SK-N-SH (cell line): Measurements from ENCODE around the gene ADAM11. TPM values are rescaled to one million over a fixed set of nuclear protein-coding genes. Genes with fewer than 3 reads are reported as not detected.

Experiments
- CTCF ChIA-PET: fragments of 300-600, 350-600 bp; formaldehyde crosslinking; extraction: SDS; loops from one replicate; lab custom pipeline; 2021; lab: Yijun Ruan, JAX
- POLR2A ChIA-PET: fragments of 350-600 bp; sonication (Branson Sonifier 250); formaldehyde crosslinking; extraction: SDS; loops from one replicate; lab custom pipeline; 2020; ENCODE audit warnings: antibody characterized with exemption, inconsistent platforms; lab: Yijun Ruan, JAX
- DNase-seq: peaks from one replicate; pipeline ENCODE4 v3.0.0; 2012
- H2AFZ ChIP-seq: fragments of 200-600 bp; sonication (generic); 2 replicates; pipeline ENCODE4 v1.8.1; 2016; ENCODE audit warnings: antibody characterized with exemption, mild to moderate bottlenecking, low read depth
- H3F3A ChIP-seq: fragments of 200-600 bp; sonication (generic); replicated peaks from 2 replicates; pipeline ENCODE3; 2016; ENCODE audit warnings: antibody characterized with exemption, mild to moderate bottlenecking; ENCODE audit not compliant: insufficient read depth
- H3K27ac ChIP-seq, 2 experiments: fragments of 200-500 bp in 1 of 2; fragments of 200-600 bp in 1 of 2; sonication (Bioruptor generic) in 1 of 2; sonication (generic), shearing (Covaris generic) in 1 of 2; 2 replicates each; pipeline versions ENCODE4 v1.5.1 to v1.6.1; 2014 to 2016; ENCODE audit warnings: low read depth in 2 of 2, inconsistent platforms in 1 of 2, low read length in 1 of 2, mild to moderate bottlenecking in 1 of 2, mixed read lengths in 1 of 2
- H3K27me3 ChIP-seq: fragments of 200-600 bp; sonication (generic), shearing (Covaris generic); 2 replicates; pipeline ENCODE4 v1.6.1; 2016; ENCODE audit warnings: mixed run types; ENCODE audit not compliant: insufficient read depth
- H3K36me3 ChIP-seq, 2 experiments: fragments of 200-500 bp in 1 of 2; fragments of 200-600 bp in 1 of 2; sonication (Bioruptor generic) in 1 of 2; sonication (generic) in 1 of 2; replicated peaks in 1 of 2; 2 replicates each; pipeline versions ENCODE3 to v1.5.1; 2014 to 2016; ENCODE audit warnings: low read length in 1 of 2, mild to moderate bottlenecking in 1 of 2; ENCODE audit not compliant: insufficient read depth in 2 of 2, control insufficient read depth in 1 of 2
- H3K4me1 ChIP-seq, 2 experiments: fragments of 200-500 bp in 1 of 2; fragments of 200-600 bp in 1 of 2; sonication (Bioruptor generic) in 1 of 2; sonication (generic), shearing (Covaris generic) in 1 of 2; 2 replicates each; pipeline versions ENCODE4 v1.5.1 to v1.6.1; 2014 to 2016; ENCODE audit warnings: low read depth in 1 of 2, low read length in 1 of 2, mixed run types in 1 of 2; ENCODE audit not compliant: insufficient read depth in 2 of 2, control insufficient read depth in 1 of 2
- H3K4me2 ChIP-seq: fragments of 200-600 bp; sonication (generic), shearing (Covaris generic); 2 replicates; pipeline ENCODE4 v1.6.1; 2017; ENCODE audit warnings: mixed run types
- H3K4me3 ChIP-seq, 2 experiments: fragments of 200-500 bp in 1 of 2; fragments of 200-600 bp in 1 of 2; sonication (Bioruptor generic) in 1 of 2; sonication (generic), shearing (Covaris generic) in 1 of 2; 2 replicates each; pipeline versions ENCODE4 v1.5.1 to v1.8.1; 2014 to 2016; ENCODE audit warnings: low read depth in 2 of 2, inconsistent platforms in 1 of 2, low read length in 1 of 2, mild to moderate bottlenecking in 1 of 2, mixed read lengths in 1 of 2, moderate library complexity in 1 of 2
- H3K79me2 ChIP-seq: fragments of 200-600 bp; sonication (generic); 2 replicates; pipeline ENCODE4 v1.8.1; 2017; ENCODE audit warnings: mild to moderate bottlenecking; ENCODE audit not compliant: insufficient read depth
- H3K9ac ChIP-seq: fragments of 200-600 bp; sonication (generic); 2 replicates; pipeline ENCODE4 v1.6.1; 2017; ENCODE audit warnings: mixed run types
- H3K9me2 ChIP-seq: fragments of 200-600 bp; sonication (generic); 2 replicates; pipeline ENCODE4 v1.6.1; 2017; ENCODE audit warnings: mixed run types
- H3K9me3 ChIP-seq: fragments of 200-600 bp; sonication (generic); 2 replicates; pipeline ENCODE4 v1.6.1; 2017; ENCODE audit warnings: mixed run types, mild to moderate bottlenecking, moderate library complexity
- H4K20me1 ChIP-seq: fragments of 200-600 bp; sonication (generic); 2 replicates; pipeline ENCODE4 v1.6.1; 2017; ENCODE audit warnings: mild to moderate bottlenecking, mixed run types; ENCODE audit not compliant: insufficient read depth
- CHD2 ChIP-seq: fragments of 150-350 bp; IDR thresholded peaks from 2 replicates; pipeline ENCODE4 v1.6.1; 2018; ENCODE audit warnings: low read length; ENCODE audit not compliant: partially characterized antibody
- ELF1 ChIP-seq: IDR thresholded peaks from 2 replicates; pipeline ENCODE4 v1.4.0; 2012
- EP300 ChIP-seq, 2 experiments: IDR thresholded peaks; 2 replicates each; pipeline versions ENCODE4 v1.4.0 to v1.6.1; 2012; ENCODE audit warnings: borderline replicate concordance in 1 of 2, low read depth in 1 of 2, low read length in 1 of 2
- EZH2phosphoT487 ChIP-seq: fragments of 200-600 bp; sonication (generic); IDR thresholded peaks from 2 replicates; pipeline ENCODE4 v1.6.1; 2017; ENCODE audit warnings: low read depth, mixed run types, mild to moderate bottlenecking, antibody characterized with exemption, moderate library complexity, borderline replicate concordance
- FOSL2 ChIP-seq: IDR thresholded peaks from 2 replicates; pipeline ENCODE4 v1.4.0; 2012; ENCODE audit warnings: low read depth, mild to moderate bottlenecking, moderate library complexity, borderline replicate concordance
- FOXJ3 ChIP-seq: sonication (generic); formaldehyde crosslinking; IDR thresholded peaks from 2 replicates; pipeline ENCODE4 v1.5.1; 2020; ENCODE audit warnings: mild to moderate bottlenecking, missing genetic modification reagents
- GABPA ChIP-seq: IDR thresholded peaks from 2 replicates; pipeline ENCODE4 v1.4.0; 2012; ENCODE audit warnings: low read depth, mild to moderate bottlenecking
- GATA2 ChIP-seq: sonication (generic); formaldehyde crosslinking; IDR thresholded peaks from 2 replicates; pipeline ENCODE4 v1.5.0; 2020; ENCODE audit warnings: mild to moderate bottlenecking, missing genetic modification reagents
- MXI1 ChIP-seq: IDR thresholded peaks from 2 replicates; pipeline ENCODE4 v1.6.1; 2012; ENCODE audit warnings: mild to moderate bottlenecking, low read depth, low read length, improper control_type of control experiment
- POLR2AphosphoS5 ChIP-seq: IDR thresholded peaks from 2 replicates; pipeline ENCODE4 v1.6.1; 2012; ENCODE audit warnings: low read depth, low read length
- RCOR1 ChIP-seq: fragments of 150-350 bp; IDR thresholded peaks from 2 replicates; pipeline ENCODE4 v1.6.1; 2017; ENCODE audit warnings: antibody characterized with exemption, low read length
- RFX5 ChIP-seq: IDR thresholded peaks from 2 replicates; pipeline ENCODE4 v1.6.1; 2012; ENCODE audit warnings: mild to moderate bottlenecking, improper control_type of control experiment, low read length
- RXRA ChIP-seq: IDR thresholded peaks from 2 replicates; pipeline ENCODE4 v1.4.0; 2012; ENCODE audit warnings: low read depth, mild to moderate bottlenecking, borderline replicate concordance
- SIN3A ChIP-seq: IDR thresholded peaks from 2 replicates; pipeline ENCODE4 v1.6.1; 2012; ENCODE audit warnings: low read depth, mild to moderate bottlenecking, low read length, moderate library complexity, borderline replicate concordance
- SMC3 ChIP-seq: IDR thresholded peaks from 2 replicates; pipeline ENCODE4 v1.6.1; 2012; ENCODE audit warnings: low read depth, low read length, improper control_type of control experiment
- TCF12 ChIP-seq: IDR thresholded peaks from 2 replicates; pipeline ENCODE4 v1.4.0; 2012
- YY1 ChIP-seq: IDR thresholded peaks from 2 replicates; pipeline ENCODE4 v1.4.0; 2012; ENCODE audit warnings: low read depth, mild to moderate bottlenecking
- WGBS: methylation state at CpG from one replicate; pipeline ENCODE4 v1.1.6; 2017; ENCODE audit warnings: low lambda C conversion rate; 5-methylcytosine and 5-hydroxymethylcytosine counted together
- polyA plus RNA-seq, 3 experiments: library from polyadenylated mRNA; depleted of rRNA; stranded (reverse); fragments of >200 nt; gene quantifications; 2 replicates each; pipeline ENCODE4 v1.2.3, GENCODE V29; 2012
- TF ChIP-seq, protein P1 (sequence below): fragments of 150-350 bp; IDR thresholded peaks from 2 replicates; pipeline ENCODE4 v1.6.1; 2016; ENCODE audit warnings: mild to moderate bottlenecking, low read depth, low read length
- TF ChIP-seq, protein P2 (sequence below): IDR thresholded peaks from 2 replicates; pipeline ENCODE4 v1.4.0; 2012; ENCODE audit warnings: low read depth, borderline replicate concordance

ADAM11 gene
- polyA plus RNA-seq, 1 of the 3 experiments (the other 2 are of a cell fraction): 2.5 TPM

DNA sequence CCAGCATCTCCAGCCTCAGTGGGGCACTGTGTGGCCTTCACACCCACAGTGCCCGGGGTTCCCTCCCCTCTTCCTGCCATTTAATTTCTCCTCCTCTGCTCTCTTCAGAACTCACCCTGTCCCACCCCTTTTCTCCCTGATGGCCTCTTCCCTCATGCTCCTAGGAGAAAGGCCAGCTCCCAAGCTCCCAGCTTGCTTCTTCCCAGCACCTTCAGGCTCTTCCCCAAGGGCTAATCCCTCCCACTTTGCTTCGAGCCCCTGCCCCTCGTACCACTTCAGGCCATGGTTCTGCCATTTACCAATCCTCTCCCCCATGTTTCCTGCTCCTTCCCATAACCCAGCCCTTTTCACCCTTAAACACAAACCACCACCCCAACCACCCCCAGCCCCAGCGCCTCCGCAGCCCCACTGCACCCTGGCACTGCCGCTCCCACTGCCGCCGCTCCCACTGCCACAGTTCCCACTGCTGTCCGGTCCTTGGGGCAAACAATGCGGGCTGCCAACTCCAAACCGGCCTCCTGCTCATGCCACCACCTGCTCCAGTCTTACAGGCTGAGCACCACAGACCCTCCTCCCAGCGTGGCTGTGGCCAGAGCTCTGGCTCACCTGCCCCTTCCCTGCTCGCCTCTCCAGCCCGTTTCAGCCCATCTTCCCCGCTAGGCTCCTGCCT is 28.6 kb downstream of the ADAM11 start:
- CTCF ChIA-PET: interaction anchor here (0.9 to 17.7 kb wide), 6 partner anchors 9 to 115 kb away, joined by 3 to 420 read pairs (median 3); no protein-coding TSS in a partner anchor
- Histone ChIP-seq H3F3A (no peaks in the 10 kb centered on the region), H4K20me1 (no peaks in the 10 kb centered on the region), H3K4me1 (peaks cover 0 to 11% of the 10 kb centered on the region in 2 experiments; a peak in 1 of 4 replicates), H3K27ac (no peak overlapping the region), H3K4me2 (no peak overlapping the region), H2AFZ (no peak overlapping the region), H3K36me3 (no peaks in the 10 kb centered on the region), H3K79me2 (no peaks in the 10 kb centered on the region), H3K27me3 (no peaks in the 10 kb centered on the region), H3K9ac (no peak overlapping the region), H3K9me3 (no peaks in the 10 kb centered on the region), H3K9me2 (no peaks in the 10 kb centered on the region), H3K4me3 (no peak overlapping the region)
- TF ChIP-seq SMC3 (no peak), RCOR1 (no peak), FOSL2 (no peak), ELF1 (no peak), FOXJ3 (CRISPR knock-in tag) (no peak), GABPA (no peak), RXRA (no peak), TCF12 (no peak), EZH2phosphoT487 (no peak), SIN3A (no peak)
- TF ChIP-seq, protein P1, sequence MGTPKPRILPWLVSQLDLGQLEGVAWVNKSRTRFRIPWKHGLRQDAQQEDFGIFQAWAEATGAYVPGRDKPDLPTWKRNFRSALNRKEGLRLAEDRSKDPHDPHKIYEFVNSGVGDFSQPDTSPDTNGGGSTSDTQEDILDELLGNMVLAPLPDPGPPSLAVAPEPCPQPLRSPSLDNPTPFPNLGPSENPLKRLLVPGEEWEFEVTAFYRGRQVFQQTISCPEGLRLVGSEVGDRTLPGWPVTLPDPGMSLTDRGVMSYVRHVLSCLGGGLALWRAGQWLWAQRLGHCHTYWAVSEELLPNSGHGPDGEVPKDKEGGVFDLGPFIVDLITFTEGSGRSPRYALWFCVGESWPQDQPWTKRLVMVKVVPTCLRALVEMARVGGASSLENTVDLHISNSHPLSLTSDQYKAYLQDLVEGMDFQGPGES: no peak
- WGBS: 92% methylated on average over 15 of the region's 15 CpGs
- DNase-seq: no peak
- POLR2A ChIA-PET: no interaction called here

DNA sequence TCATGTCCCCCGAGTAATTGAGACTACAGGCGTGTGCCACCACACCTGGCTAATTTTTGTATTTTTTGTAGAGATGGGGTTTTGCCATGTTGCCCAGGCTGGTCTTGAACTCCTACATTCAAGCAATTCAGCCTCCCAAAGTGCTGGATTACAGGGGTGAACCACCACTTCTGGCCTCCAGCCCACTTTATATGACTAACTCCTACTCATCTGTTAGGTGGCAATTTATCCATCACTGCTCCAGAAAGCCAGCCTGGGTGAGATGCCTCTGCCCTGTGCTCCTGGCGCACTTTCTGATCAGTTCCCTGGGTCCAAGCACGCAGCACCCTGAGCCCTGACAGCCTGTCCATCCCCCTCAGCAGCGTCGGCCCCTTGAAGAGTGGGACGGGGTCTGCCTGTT is 29.4 kb downstream of the ADAM11 start:
- H3K4me1 ChIP-seq: peaks cover 0 to 11% of the 10 kb centered on the region in 2 experiments; a peak in 1 of 4 replicates
- H4K20me1 ChIP-seq: no peaks in the 10 kb centered on the region
- H2AFZ ChIP-seq: no peak overlapping the region
- no peaks in the 10 kb centered on the region for H3K36me3 ChIP-seq
- no peaks in the 10 kb centered on the region for H3K9me2 ChIP-seq
- no peak overlapping the region for H3K27ac ChIP-seq
- TF ChIP-seq CHD2: no peak
- no peak for TF ChIP-seq MXI1
- TF ChIP-seq EP300 (IDR thresholded peaks at IDR 0.05; ENCODE audit: borderline replicate concordance in 1 of 2, low read depth in 1 of 2, low read length in 1 of 2): no peak
- no peak for TF ChIP-seq POLR2AphosphoS5
- no peak for TF ChIP-seq RFX5
- TF ChIP-seq GATA2 (CRISPR knock-in tag): no peak
- TF ChIP-seq FOSL2: no peak
- TF ChIP-seq YY1: no peak
- no peak for TF ChIP-seq EZH2phosphoT487
- TF ChIP-seq, protein P2, sequence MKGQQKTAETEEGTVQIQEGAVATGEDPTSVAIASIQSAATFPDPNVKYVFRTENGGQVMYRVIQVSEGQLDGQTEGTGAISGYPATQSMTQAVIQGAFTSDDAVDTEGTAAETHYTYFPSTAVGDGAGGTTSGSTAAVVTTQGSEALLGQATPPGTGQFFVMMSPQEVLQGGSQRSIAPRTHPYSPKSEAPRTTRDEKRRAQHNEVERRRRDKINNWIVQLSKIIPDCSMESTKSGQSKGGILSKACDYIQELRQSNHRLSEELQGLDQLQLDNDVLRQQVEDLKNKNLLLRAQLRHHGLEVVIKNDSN: no peak
- H3K4me3 ChIP-seq: no peak overlapping the region
- no peak overlapping the region for H3K9ac ChIP-seq
- no peaks in the 10 kb centered on the region for H3K9me3 ChIP-seq
- ChIA-PET CTCF (interaction anchor here (1.0 to 17.7 kb wide), 3 partner anchors 11 to 115 kb away, joined by 3 to 420 read pairs (median 3); no protein-coding TSS in a partner anchor), POLR2A (no interaction called here)
- H3K27me3 ChIP-seq: no peaks in the 10 kb centered on the region
- WGBS: 67% methylated on average over 6 of the region's 7 CpGs
- no peaks in the 10 kb centered on the region for H3K79me2 ChIP-seq
- no peak overlapping the region for H3K4me2 ChIP-seq
- H3F3A ChIP-seq: no peaks in the 10 kb centered on the region
- DNase-seq: no peak
